Breast epithelium (tissue), 4 donors: ENCODE data around the gene ACP7. TPM values are rescaled to one million over a fixed set of nuclear protein-coding genes. Genes with fewer than 3 reads are reported as not detected.
"Not testable (repeated sequence)": the region's sequence is repeated elsewhere in the genome, so short reads cannot be mapped to it uniquely, and the experiment has no call there.

ENCODE experiments used
- DNase-seq, 2 donors: peaks; one replicate each; pipeline ENCODE4 v3.0.0-alpha.2; 2019; ENCODE audit warnings: low spot score in 2 of 2
- H3K27ac ChIP-seq, 2 donors: fragments of 200-600 bp; sonication (generic) in 1 of 2; one replicate each; pipeline ENCODE4 v1.5.1; 2016 to 2019; ENCODE audit warnings: mild to moderate bottlenecking in 1 of 2
- H3K27me3 ChIP-seq, 2 donors: fragments of 200-600 bp; sonication (generic) in 1 of 2; one replicate each; pipeline versions ENCODE4 v1.5.1 to v1.6.0; 2017 to 2019; ENCODE audit warnings: control low read depth in 1 of 2, mild to moderate bottlenecking in 1 of 2
- H3K36me3 ChIP-seq: fragments of 200-600 bp; one replicate; pipeline ENCODE4 v1.5.1; 2019
- H3K4me1 ChIP-seq, 2 donors: fragments of 200-600 bp; sonication (generic); one replicate each; pipeline ENCODE4 v1.5.1; 2016 to 2019; ENCODE audit warnings: control low read depth in 1 of 2
- H3K4me3 ChIP-seq, 3 donors: fragments of 200-600 bp; sonication (generic); 1 replicate in 2 of 3; 2 replicates in 1 of 3; pipeline ENCODE4 v1.5.1; 2016 to 2019; ENCODE audit warnings: mild to moderate bottlenecking in 3 of 3, moderate library complexity in 2 of 3
- H3K9me3 ChIP-seq, 2 donors: fragments of 200-600 bp; sonication (generic) in 1 of 2; one replicate each; pipeline ENCODE4 v1.5.1; 2016 to 2019; ENCODE audit warnings: control low read depth in 1 of 2
- POLR2A ChIP-seq: fragments of 450-650 bp; IDR thresholded peaks from one replicate; pipeline ENCODE4 v1.6.1; 2016; ENCODE audit warnings: antibody characterized with exemption, mild to moderate bottlenecking, moderate library complexity
- POLR2AphosphoS5 ChIP-seq, 3 donors: sonication (generic); formaldehyde crosslinking; IDR thresholded peaks; one replicate each; pipeline ENCODE4 v1.6.1; 2017; ENCODE audit warnings: antibody characterized with exemption in 3 of 3
- intact Hi-C: fragments of 100-400 bp; cut with DNase I; formaldehyde crosslinking; loops from one replicate; pipeline ENCODE4 v1.15.1; 2023; ENCODE audit warnings: low total_unique reads
- total RNA-seq, 3 donors: library from RNA; depleted of rRNA; stranded (reverse); fragments of >200 nt; gene quantifications; one replicate each; pipeline ENCODE4 v1.1.0, GENCODE V29; 2016
- TF ChIP-seq, protein P1 (sequence below), 3 donors: fragments of 450-650 bp; IDR thresholded peaks; one replicate each; pipeline ENCODE4 v1.5.1; 2016 to 2017; ENCODE audit warnings: antibody characterized with exemption in 3 of 3, mild to moderate bottlenecking in 3 of 3, moderate library complexity in 3 of 3

ACP7 gene
- total RNA-seq, 3 donors from 2014 or later, result not detected

DNA sequence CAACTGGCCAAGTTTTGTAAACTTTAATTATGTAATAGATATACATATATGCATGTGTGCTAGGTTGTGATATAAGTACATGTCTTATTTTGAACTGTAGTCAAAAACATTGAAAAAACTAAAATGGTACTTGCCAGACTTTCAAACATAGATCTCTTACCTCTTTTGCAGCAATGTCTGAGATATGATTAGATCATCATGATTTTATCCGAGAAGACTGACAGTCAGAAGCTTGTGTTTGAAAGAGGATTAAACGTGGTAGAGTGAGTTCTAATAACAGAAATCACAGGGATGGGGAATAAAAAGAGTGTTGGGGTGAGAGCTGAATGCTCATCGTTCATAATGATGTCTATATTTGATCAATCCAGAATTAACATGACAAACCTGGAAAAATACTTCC is 18.2 kb upstream of the ACP7 start:
- Histone ChIP-seq H3K36me3 (no peaks in the 10 kb centered on the region), H3K27ac (no peak overlapping the region), H3K4me3 (no peak overlapping the region), H3K27me3 (no peaks in the 10 kb centered on the region), H3K4me1 (no peaks in the 10 kb centered on the region), H3K9me3 (no peaks in the 10 kb centered on the region)
- intact Hi-C loops, result no loop called here
- DNase-seq, result no peak
- TF ChIP-seq, protein P1, sequence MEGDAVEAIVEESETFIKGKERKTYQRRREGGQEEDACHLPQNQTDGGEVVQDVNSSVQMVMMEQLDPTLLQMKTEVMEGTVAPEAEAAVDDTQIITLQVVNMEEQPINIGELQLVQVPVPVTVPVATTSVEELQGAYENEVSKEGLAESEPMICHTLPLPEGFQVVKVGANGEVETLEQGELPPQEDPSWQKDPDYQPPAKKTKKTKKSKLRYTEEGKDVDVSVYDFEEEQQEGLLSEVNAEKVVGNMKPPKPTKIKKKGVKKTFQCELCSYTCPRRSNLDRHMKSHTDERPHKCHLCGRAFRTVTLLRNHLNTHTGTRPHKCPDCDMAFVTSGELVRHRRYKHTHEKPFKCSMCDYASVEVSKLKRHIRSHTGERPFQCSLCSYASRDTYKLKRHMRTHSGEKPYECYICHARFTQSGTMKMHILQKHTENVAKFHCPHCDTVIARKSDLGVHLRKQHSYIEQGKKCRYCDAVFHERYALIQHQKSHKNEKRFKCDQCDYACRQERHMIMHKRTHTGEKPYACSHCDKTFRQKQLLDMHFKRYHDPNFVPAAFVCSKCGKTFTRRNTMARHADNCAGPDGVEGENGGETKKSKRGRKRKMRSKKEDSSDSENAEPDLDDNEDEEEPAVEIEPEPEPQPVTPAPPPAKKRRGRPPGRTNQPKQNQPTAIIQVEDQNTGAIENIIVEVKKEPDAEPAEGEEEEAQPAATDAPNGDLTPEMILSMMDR (IDR thresholded peaks at IDR 0.05), result no peak
- TF ChIP-seq POLR2AphosphoS5 (IDR thresholded peaks at IDR 0.05) (no peak), POLR2A (no peak)

DNA sequence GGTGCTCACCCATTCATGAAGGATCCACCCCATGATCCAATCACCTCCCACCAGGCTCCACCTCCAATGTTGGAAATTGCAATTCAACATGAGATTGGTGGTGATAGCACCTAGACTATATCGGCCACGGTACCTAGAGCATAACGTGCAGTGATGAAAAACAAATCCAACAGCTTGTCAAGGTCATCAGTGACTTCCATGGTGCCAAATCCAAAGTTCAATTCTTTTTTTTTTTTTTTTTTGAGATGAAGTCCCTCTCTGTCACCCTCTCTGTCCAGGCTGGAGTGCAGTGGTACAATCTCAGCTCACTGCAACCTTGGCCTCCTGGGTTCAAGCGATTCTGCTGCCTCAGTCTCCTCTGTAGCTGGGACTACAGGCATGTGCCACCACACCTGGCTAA is 17.1 kb upstream of the ACP7 start:
- Histone ChIP-seq H3K4me3 (no peak overlapping the region), H3K9me3 (no peaks in the 10 kb centered on the region), H3K4me1 (no peaks in the 10 kb centered on the region), H3K27me3 (no peaks in the 10 kb centered on the region), H3K36me3 (no peaks in the 10 kb centered on the region), H3K27ac (no peak overlapping the region)
- intact Hi-C loops, result no loop called here
- no peak for DNase-seq
- no peak for TF ChIP-seq POLR2A
- TF ChIP-seq, protein P1 (IDR thresholded peaks at IDR 0.05), result no peak

DNA sequence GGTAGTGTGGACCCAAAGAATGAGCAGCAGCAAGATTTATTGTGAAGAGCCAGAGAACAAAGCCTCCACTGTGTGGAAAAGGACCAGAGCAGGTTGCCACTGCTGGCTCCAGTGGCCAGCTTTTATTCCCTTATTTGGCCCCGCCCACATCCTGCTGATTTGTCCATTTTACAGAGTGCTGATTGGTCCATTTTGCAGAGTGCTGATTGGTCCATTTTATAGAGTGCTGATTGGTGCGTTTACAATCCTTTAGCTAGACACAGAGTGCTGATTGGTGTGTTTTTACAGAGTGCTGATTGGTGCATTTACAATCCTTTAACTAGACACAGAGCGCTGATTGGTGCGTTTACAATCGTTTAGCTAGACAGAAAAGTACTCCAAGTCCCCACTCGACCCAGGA is 15.9 kb upstream of the ACP7 start:
- H3K4me3 ChIP-seq, H3K9me3 ChIP-seq, intact Hi-C loops: not testable (repeated sequence)

DNA sequence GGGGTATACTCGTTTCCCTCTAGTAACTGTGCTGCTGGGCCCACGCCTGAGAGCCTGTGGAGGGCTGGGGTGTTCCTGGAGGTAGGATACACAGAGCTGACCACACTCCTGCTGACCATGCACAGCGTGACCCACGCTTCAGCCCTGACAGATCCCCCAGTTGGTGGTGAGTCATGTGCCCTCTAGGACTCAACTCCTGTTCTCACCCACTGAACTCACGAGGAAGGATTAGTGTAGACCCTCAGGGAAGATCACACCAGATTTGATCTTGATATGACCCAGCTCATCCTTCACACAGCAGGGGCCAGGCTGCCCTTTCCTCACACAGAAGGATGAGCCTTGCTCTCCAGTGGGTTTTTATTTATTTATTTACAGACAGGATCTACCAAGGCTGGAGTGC is 13.3 kb upstream of the ACP7 start:
- no peak for DNase-seq
- no peaks in the 10 kb centered on the region for H3K36me3 ChIP-seq
- no peak for TF ChIP-seq POLR2AphosphoS5 (IDR thresholded peaks at IDR 0.05)
- intact Hi-C loops, result no loop called here
- no peak overlapping the region for H3K27ac ChIP-seq
- H3K9me3 ChIP-seq, result no peaks in the 10 kb centered on the region
- H3K4me3 ChIP-seq, result no peak overlapping the region
- H3K4me1 ChIP-seq, result no peaks in the 10 kb centered on the region
- H3K27me3 ChIP-seq, result no peaks in the 10 kb centered on the region

More for the DNA sequence above, 15.9 kb upstream of the ACP7 start:
- not testable (repeated sequence) for H3K27me3 ChIP-seq, DNase-seq, H3K4me1 ChIP-seq, H3K27ac ChIP-seq, H3K36me3 ChIP-seq

GRCh38 chr19:39074205-39074692 is 9.9 kb upstream of the ACP7 start:
- no peaks in the 10 kb centered on the region for H3K4me1 ChIP-seq
- no peak overlapping the region for H3K27ac ChIP-seq
- peaks cover 0 to 4% of the 10 kb centered on the region in 2 donors for H3K27me3 ChIP-seq
- TF ChIP-seq POLR2A (no peak), POLR2AphosphoS5 (IDR thresholded peaks at IDR 0.05) (no peak)
- TF ChIP-seq, protein P1 (IDR thresholded peaks at IDR 0.05), result no peak
- DNase-seq, result no peak
- H3K36me3 ChIP-seq, result no peaks in the 10 kb centered on the region
- intact Hi-C loops, result no loop called here
- H3K9me3 ChIP-seq, result no peaks in the 10 kb centered on the region
- H3K4me3 ChIP-seq, result no peak overlapping the region

- Histone ChIP-seq H3K4me3 (no peak overlapping the region), H3K36me3 (no peaks in the 10 kb centered on the region), H3K4me1 (no peaks in the 10 kb centered on the region), H3K27ac (no peak overlapping the region), H3K27me3 (peaks cover 0 to 4% of the 10 kb centered on the region in 2 donors), H3K9me3 (no peaks in the 10 kb centered on the region)
- TF ChIP-seq POLR2AphosphoS5 (IDR thresholded peaks at IDR 0.05) (no peak), POLR2A (no peak)
- TF ChIP-seq, protein P1 (IDR thresholded peaks at IDR 0.05), result no peak
- DNase-seq, result no peak
- intact Hi-C loops, result no loop called here
Observed at GRCh38 chr19:39074942-39075341, 9.2 kb upstream of the ACP7 start.
